IMR-90 (cell line): ENCODE measurements around the gene CDHR3. TPM values are rescaled to one million over a fixed set of nuclear protein-coding genes. Genes with fewer than 3 reads are reported as not detected.

ENCODE experiments used
- ATAC-seq: fragments of 200-7000 bp; cut with Tn5 transposase; 2 replicates; pipeline ENCODE4 v1.9.1; 2020; ENCODE audit warnings: low read depth, mild to moderate bottlenecking, moderate library complexity
- BruUV-seq: library from RNA; stranded (reverse); fragments of 400-500 nt; replicated peaks from 2 replicates; lab custom pipeline; 2021; lab: Mats Ljungman, UMichigan
- CTCF ChIA-PET: fragments of 300-600 bp; formaldehyde crosslinking; extraction: SDS; loops from one replicate; lab custom pipeline; 2021; ENCODE audit warnings: antibody characterized with exemption; lab: Yijun Ruan, JAX
- POLR2A ChIA-PET: fragments of 300-600 bp; sonication (Branson Sonifier 250); formaldehyde crosslinking; loops from one replicate; lab custom pipeline; 2022; ENCODE audit warnings: antibody characterized with exemption; ENCODE audit not compliant: unreplicated experiment; lab: Charles Lee
- DNase-seq: peaks from one replicate; pipeline ENCODE4 v3.0.0; 2013
- H2AFZ ChIP-seq: replicated peaks from 2 replicates; pipeline ENCODE3; 2013; ENCODE audit warnings: low read length, mild to moderate bottlenecking; ENCODE audit not compliant: poor library complexity
- H2AK5ac ChIP-seq: 2 replicates; pipeline ENCODE4 v1.6.1; 2013; ENCODE audit warnings: low read depth, low read length, inconsistent platforms
- H2AK9ac ChIP-seq: replicated peaks from 2 replicates; pipeline ENCODE3; 2013; ENCODE audit warnings: mild to moderate bottlenecking, low read depth, low read length, moderate library complexity; ENCODE audit not compliant: poor library complexity
- H2BK120ac ChIP-seq: 2 replicates; pipeline ENCODE4 v1.6.1; 2013; ENCODE audit warnings: low read depth, low read length, inconsistent platforms
- H2BK15ac ChIP-seq: 3 replicates; pipeline ENCODE4 v1.6.1; 2013; ENCODE audit warnings: low read depth, low read length, inconsistent platforms
- H2BK20ac ChIP-seq: 2 replicates; pipeline ENCODE4 v1.6.1; 2013; ENCODE audit warnings: low read depth, mild to moderate bottlenecking, inconsistent platforms, low read length, moderate library complexity
- H2BK5ac ChIP-seq: 2 replicates; pipeline ENCODE4 v1.6.1; 2013; ENCODE audit warnings: mild to moderate bottlenecking, low read depth, low read length, inconsistent platforms; ENCODE audit not compliant: poor library complexity, severe bottlenecking
- H3K14ac ChIP-seq: replicated peaks from 2 replicates; pipeline ENCODE4 v1.6.1; 2013; ENCODE audit warnings: low read depth, low read length, inconsistent platforms
- H3K18ac ChIP-seq: 2 replicates; pipeline ENCODE4 v1.6.1; 2013; ENCODE audit warnings: low read depth, low read length, control low read depth
- H3K23ac ChIP-seq: 2 replicates; pipeline ENCODE4 v1.6.1; 2013; ENCODE audit warnings: low read depth, low read length, inconsistent platforms
- H3K27ac ChIP-seq: 2 replicates; pipeline ENCODE4 v1.5.1; 2013; ENCODE audit warnings: mild to moderate bottlenecking, control low read depth, low read length; ENCODE audit not compliant: insufficient read depth
- H3K27me3 ChIP-seq: 2 replicates; pipeline ENCODE4 v1.6.1; 2013; ENCODE audit warnings: low read length; ENCODE audit not compliant: control insufficient read depth, insufficient read depth
- H3K36me3 ChIP-seq: 2 replicates; pipeline ENCODE4 v1.6.1; 2013; ENCODE audit warnings: low read length, mixed read lengths; ENCODE audit not compliant: control insufficient read depth, insufficient read depth
- H3K4ac ChIP-seq: 2 replicates; pipeline ENCODE4 v1.6.1; 2013; ENCODE audit warnings: low read depth, low read length, inconsistent platforms
- H3K4me1 ChIP-seq: 2 replicates; pipeline ENCODE4 v1.6.1; 2013; ENCODE audit warnings: low read length, mixed read lengths; ENCODE audit not compliant: control insufficient read depth, insufficient read depth
- H3K4me2 ChIP-seq: 2 replicates; pipeline ENCODE4 v1.6.1; 2013; ENCODE audit warnings: low read depth, mild to moderate bottlenecking, control low read depth, low read length, moderate library complexity
- H3K4me3 ChIP-seq: 2 replicates; pipeline ENCODE4 v1.5.1; 2013; ENCODE audit warnings: low read depth, mild to moderate bottlenecking, control low read depth, low read length, moderate library complexity; ENCODE audit not compliant: insufficient read depth
- H3K56ac ChIP-seq: 2 replicates; pipeline ENCODE4 v1.6.1; 2013; ENCODE audit warnings: low read length, inconsistent platforms; ENCODE audit not compliant: insufficient read depth; ENCODE audit errors: extremely low read depth
- H3K79me1 ChIP-seq, 2 experiments: 2 replicates each; pipeline ENCODE4 v1.6.1; 2013; ENCODE audit warnings: low read length in 2 of 2, inconsistent platforms in 1 of 2, low read depth in 1 of 2
- H3K9ac ChIP-seq: 2 replicates; pipeline ENCODE4 v1.6.1; 2013; ENCODE audit warnings: low read depth, low read length, control low read depth
- H3K9me1 ChIP-seq: 2 replicates; pipeline ENCODE4 v1.6.1; 2013; ENCODE audit warnings: low read length, inconsistent platforms; ENCODE audit not compliant: insufficient read depth
- H3K9me3 ChIP-seq: 2 replicates; pipeline ENCODE4 v1.6.1; 2013; ENCODE audit warnings: low read length; ENCODE audit not compliant: control insufficient read depth, insufficient read depth
- H4K20me1 ChIP-seq: 2 replicates; pipeline ENCODE4 v1.6.1; 2013; ENCODE audit warnings: low read length, inconsistent platforms; ENCODE audit not compliant: insufficient read depth
- H4K5ac ChIP-seq: 2 replicates; pipeline ENCODE4 v1.6.1; 2013; ENCODE audit warnings: mild to moderate bottlenecking, low read depth, low read length, control low read depth
- H4K8ac ChIP-seq, 2 experiments: 2 replicates each; pipeline ENCODE4 v1.6.1; 2013; ENCODE audit warnings: low read depth in 2 of 2, low read length in 2 of 2, control low read depth in 1 of 2, inconsistent platforms in 1 of 2
- H4K91ac ChIP-seq: 2 replicates; pipeline ENCODE4 v1.6.1; 2013; ENCODE audit warnings: low read depth, low read length, inconsistent platforms; ENCODE audit not compliant: insufficient read depth
- BHLHE40 ChIP-seq: fragments of 150-350 bp; IDR thresholded peaks from 2 replicates; pipeline ENCODE4 v1.6.1; 2016; ENCODE audit warnings: mild to moderate bottlenecking, low read depth, low read length
- CEBPB ChIP-seq: IDR thresholded peaks from 2 replicates; pipeline ENCODE4 v1.6.1; 2012; ENCODE audit warnings: low read depth, low read length, improper control_type of control experiment
- CHD1 ChIP-seq: IDR thresholded peaks from 2 replicates; pipeline ENCODE4 v1.6.1; 2012; ENCODE audit warnings: low read depth, low read length, improper control_type of control experiment
- CTCF ChIP-seq: conservative IDR thresholded peaks from 2 replicates; pipeline ENCODE4 v1.5.1; 2012; ENCODE audit warnings: mild to moderate bottlenecking, low read depth, low read length, improper control_type of control experiment
- ELK1 ChIP-seq: fragments of 150-350 bp; IDR thresholded peaks from 2 replicates; pipeline ENCODE4 v1.6.1; 2016; ENCODE audit warnings: low read depth, mild to moderate bottlenecking, low read length, moderate library complexity, borderline replicate concordance
- MAFK ChIP-seq: IDR thresholded peaks from 2 replicates; pipeline ENCODE4 v1.6.1; 2012; ENCODE audit warnings: low read depth, low read length, improper control_type of control experiment
- MAZ ChIP-seq: IDR thresholded peaks from 2 replicates; pipeline ENCODE4 v1.6.1; 2012; ENCODE audit warnings: low read depth, mild to moderate bottlenecking, low read length, improper control_type of control experiment, moderate library complexity, borderline replicate concordance
- POLR2A ChIP-seq: IDR thresholded peaks from 2 replicates; pipeline ENCODE4 v1.6.1; 2012; ENCODE audit warnings: mild to moderate bottlenecking, low read depth, low read length
- RAD21 ChIP-seq: IDR thresholded peaks from 2 replicates; pipeline ENCODE4 v1.6.1; 2012; ENCODE audit warnings: low read length, improper control_type of control experiment
- SMC3 ChIP-seq: fragments of 150-350 bp; IDR thresholded peaks from 2 replicates; pipeline ENCODE4 v1.6.1; 2016; ENCODE audit warnings: low read depth, mild to moderate bottlenecking, antibody characterized with exemption, low read length, moderate library complexity
- WGBS, 2 experiments: methylation state at CpG; one replicate each; pipeline versions ENCODE4 v1.1.5 to v1.1.7; 2013; ENCODE audit warnings: missing lambda C conversion rate in 2 of 2; ENCODE audit not compliant: insufficient read length in 1 of 2; ENCODE audit errors: extremely low coverage in 2 of 2; 5-methylcytosine and 5-hydroxymethylcytosine counted together
- dilution Hi-C: fragments of 300-500 bp; cut with HindIII; formaldehyde crosslinking; loops from one replicate; pipeline ENCODE4 v1.14.3; 2018; ENCODE audit warnings: low sequenced_read_pairs; ENCODE audit not compliant: unreplicated experiment
- in situ Hi-C: fragments of 300-500 bp; cut with MboI; formaldehyde crosslinking; loops from 3 replicates; pipeline ENCODE4 v1.14.3; 2019; ENCODE audit warnings: low sequenced_read_pairs, inconsistent platforms, mixed read lengths
- intact Hi-C: fragments of 100-400 bp; cut with micrococcal nuclease; formaldehyde crosslinking; loops from 2 replicates; pipeline ENCODE4 v1.10.0; 2022
- polyA plus RNA-seq, 3 experiments: library from polyadenylated mRNA; depleted of rRNA; stranded (reverse); fragments of >200 nt; gene quantifications; 2 replicates each; pipeline ENCODE4 v1.2.3, GENCODE V29; 2012; ENCODE audit warnings: low replicate concordance in 1 of 3
- total RNA-seq: library from RNA; depleted of rRNA; stranded (reverse); fragments of >200 nt; gene quantifications from 2 replicates; pipeline ENCODE4 v1.2.3, GENCODE V29; 2012

The CDHR3 gene
- total and polyA plus RNA-seq, 2 of the 4 experiments (the other 2 are of a cell fraction) = 0.96 to 1.6 TPM

GRCh38 chr7:105992905-105993304 is 29.8 kb downstream of the CDHR3 start:
- intact Hi-C loops = no loop called here

More at GRCh38 chr7:105992905-105993304, 29.8 kb downstream of the CDHR3 start:
- dilution Hi-C loops (no loop called here), in situ Hi-C loops (no loop called here)
- H3K23ac ChIP-seq = no peak overlapping the region
- H3K27me3 ChIP-seq = peaks cover 49% of the 10 kb centered on the region
- no peaks in the 10 kb centered on the region for H3K9me3 ChIP-seq
- H3K27ac ChIP-seq = no peak overlapping the region
- no peak overlapping the region for H3K4ac ChIP-seq
- H4K20me1 ChIP-seq = no peaks in the 10 kb centered on the region
- no peak overlapping the region for H2AK5ac ChIP-seq
- ChIA-PET CTCF (no interaction called here), POLR2A (no interaction called here)
- H3K18ac ChIP-seq = no peak overlapping the region
- H3K56ac ChIP-seq = no peak overlapping the region
- no peak for DNase-seq
- TF ChIP-seq MAZ = no peak
- no peak for TF ChIP-seq MAFK
- no peak for TF ChIP-seq CTCF
- TF ChIP-seq ELK1 = no peak
- TF ChIP-seq CHD1 = no peak
- TF ChIP-seq RAD21 = no peak
- no peak for TF ChIP-seq SMC3
- no peak for TF ChIP-seq POLR2A
- TF ChIP-seq BHLHE40 = no peak
- no peak for TF ChIP-seq CEBPB
- no peaks in the 10 kb centered on the region for H3K79me1 ChIP-seq
- no peak overlapping the region for H2AK9ac ChIP-seq
- no TSS peak for BruUV-seq
- no peak for ATAC-seq
- H4K91ac ChIP-seq = no peak overlapping the region
- 59% methylated on average over 3 of the region's 7 CpGs; no CpG with 5 or more reads in 1 of the 2 experiments for WGBS, 2 experiments
- H2AFZ ChIP-seq = no peak overlapping the region
- no peak overlapping the region for H3K14ac ChIP-seq
- no peak overlapping the region for H3K4me3 ChIP-seq
- H3K36me3 ChIP-seq = no peaks in the 10 kb centered on the region
- H2BK15ac ChIP-seq = no peak overlapping the region
- no peak overlapping the region for H4K8ac ChIP-seq
- no peak overlapping the region for H4K5ac ChIP-seq
- H2BK20ac ChIP-seq = no peak overlapping the region
- H3K9ac ChIP-seq = no peak overlapping the region
- H3K9me1 ChIP-seq = no peaks in the 10 kb centered on the region; the same call in 1 of the 2 replicates
- no peak overlapping the region for H2BK120ac ChIP-seq
- H3K4me2 ChIP-seq = no peak overlapping the region
- H3K4me1 ChIP-seq = peaks cover 2% of the 10 kb centered on the region; the same call in 1 of the 2 replicates
- no peak overlapping the region for H2BK5ac ChIP-seq
